GM18909 (cell line): ENCODE data around the gene KRTAP12-4.
"Not testable (repeated sequence)": the region's sequence is repeated elsewhere in the genome, so short reads cannot be mapped to it uniquely, and the experiment has no call there.

Source experiments
- ATAC-seq: cut with Tn5 transposase; IDR thresholded peaks from one replicate; pipeline ENCODE4 v1.9.1; 2021; ENCODE audit warnings: mild to moderate bottlenecking; ENCODE audit not compliant: unreplicated experiment, poor library complexity

Gene KRTAP12-4

GRCh38 chr21:44654576-44655175 lies at the start of gene KRTAP12-4:
TSS of gene KRTAP12-4 (minus strand) at chr21:44654659. CDS start at chr21:44654614, 45 bp downstream.
- no peak for ATAC-seq

- ATAC-seq, result no peak
These were observed 49.5 kb upstream of the KRTAP12-4 start for GRCh38 chr21:44703731-44704635.

- ATAC-seq, result no peak
These were observed 48.7 kb upstream of the KRTAP12-4 start for GRCh38 chr21:44702973-44703730.

GRCh38 chr21:44702111-44702972 lies 47.9 kb upstream of the KRTAP12-4 start:
- no peak for ATAC-seq

- no peak for ATAC-seq
These were observed 47.1 kb upstream of the KRTAP12-4 start for GRCh38 chr21:44701541-44701940.

- no peak for ATAC-seq
These were observed 46.6 kb upstream of the KRTAP12-4 start for GRCh38 chr21:44701023-44701400.

- ATAC-seq, result no peak
These were observed 45.9 kb upstream of the KRTAP12-4 start for GRCh38 chr21:44700101-44701022.

GRCh38 chr21:44699502-44700001 lies 45.1 kb upstream of the KRTAP12-4 start:
- no peak for ATAC-seq

GRCh38 chr21:44697811-44698734 lies 43.6 kb upstream of the KRTAP12-4 start:
- no peak for ATAC-seq

GRCh38 chr21:44697172-44697810 lies 42.8 kb upstream of the KRTAP12-4 start, which contains the start of gene KRTAP10-12:
TSS of gene KRTAP10-12 (plus strand) at chr21:44697172. CDS start at chr21:44697202, 30 bp downstream.
- not testable (repeated sequence) for ATAC-seq

- no peak for ATAC-seq
These were observed 42.1 kb upstream of the KRTAP12-4 start for GRCh38 chr21:44696572-44696971.

GRCh38 chr21:44695641-44696040 lies 41.2 kb upstream of the KRTAP12-4 start:
- ATAC-seq, result no peak

- ATAC-seq, result no peak
These were observed 40.7 kb upstream of the KRTAP12-4 start for GRCh38 chr21:44695184-44695583.

- no peak for ATAC-seq
These were observed 40.3 kb upstream of the KRTAP12-4 start for GRCh38 chr21:44694776-44695175.

- no peak for ATAC-seq
These were observed 38.5 kb upstream of the KRTAP12-4 start for GRCh38 chr21:44692798-44693512.

GRCh38 chr21:44691686-44692085 lies 37.2 kb upstream of the KRTAP12-4 start:
- ATAC-seq, result no peak
